ENCODE measurements around the gene FAM153A.
"Not testable (repeated sequence)": the region's sequence is repeated elsewhere in the genome, so short reads cannot be mapped to it uniquely, and the experiment has no call there.

The FAM153A gene

GRCh38 chr5:177782792-177783633 lies at the start of gene FAM153A:
TSS of gene FAM153A (minus strand) at chr5:177782899.
- DNase-seq (ENCODE audit: low read depth), result not testable (repeated sequence)

GRCh38 chr5:177832287-177832686 lies 49.6 kb upstream of the FAM153A start:
- DNase-seq (ENCODE audit: low read depth), result not testable (repeated sequence)

GRCh38 chr5:177826073-177826472 lies 43.4 kb upstream of the FAM153A start:
- DNase-seq (ENCODE audit: low read depth), result not testable (repeated sequence)

- not testable (repeated sequence) for DNase-seq (ENCODE audit: low read depth)
These were observed 42.1 kb upstream of the FAM153A start for GRCh38 chr5:177824776-177825175.

- DNase-seq (ENCODE audit: low read depth), result not testable (repeated sequence)
These were observed 39.8 kb upstream of the FAM153A start for GRCh38 chr5:177822489-177822888.

- not testable (repeated sequence) for DNase-seq (ENCODE audit: low read depth)
These were observed 37.0 kb upstream of the FAM153A start for GRCh38 chr5:177819664-177820063.

GRCh38 chr5:177812814-177813425 lies 30.2 kb upstream of the FAM153A start:
- not testable (repeated sequence) for DNase-seq (ENCODE audit: low read depth)

GRCh38 chr5:177812160-177812743 lies 29.6 kb upstream of the FAM153A start:
- DNase-seq (ENCODE audit: low read depth), result not testable (repeated sequence)

- DNase-seq (ENCODE audit: low read depth), result not testable (repeated sequence)
These were observed 26.7 kb upstream of the FAM153A start for GRCh38 chr5:177809209-177809913.

- not testable (repeated sequence) for DNase-seq (ENCODE audit: low read depth)
These were observed 25.7 kb upstream of the FAM153A start for GRCh38 chr5:177808420-177808819.

GRCh38 chr5:177807265-177807664 lies 24.6 kb upstream of the FAM153A start:
- not testable (repeated sequence) for DNase-seq (ENCODE audit: low read depth)

GRCh38 chr5:177801427-177801826 lies 18.7 kb upstream of the FAM153A start:
- DNase-seq (ENCODE audit: low read depth), result not testable (repeated sequence)

- not testable (repeated sequence) for DNase-seq (ENCODE audit: low read depth)
These were observed 15.6 kb upstream of the FAM153A start for GRCh38 chr5:177798237-177798840.

- not testable (repeated sequence) for DNase-seq (ENCODE audit: low read depth)
These were observed 10.6 kb upstream of the FAM153A start for GRCh38 chr5:177793272-177793671.

GRCh38 chr5:177791649-177792048 lies 8.9 kb upstream of the FAM153A start:
- not testable (repeated sequence) for DNase-seq (ENCODE audit: low read depth)

GRCh38 chr5:177782169-177782568 lies 530 bp downstream of the FAM153A start:
- not testable (repeated sequence) for DNase-seq (ENCODE audit: low read depth)

- not testable (repeated sequence) for DNase-seq (ENCODE audit: low read depth)
These were observed 11.5 kb downstream of the FAM153A start for GRCh38 chr5:177771206-177771605.

- not testable (repeated sequence) for DNase-seq (ENCODE audit: low read depth)
These were observed 12.1 kb downstream of the FAM153A start for GRCh38 chr5:177770646-177771045.

GRCh38 chr5:177763737-177764508 lies 18.8 kb downstream of the FAM153A start:
- DNase-seq (ENCODE audit: low read depth), result not testable (repeated sequence)

GRCh38 chr5:177760954-177761353 lies 21.7 kb downstream of the FAM153A start:
- DNase-seq (ENCODE audit: low read depth), result not testable (repeated sequence)

GRCh38 chr5:177747354-177747753 lies 35.3 kb downstream of the FAM153A start:
- not testable (repeated sequence) for DNase-seq (ENCODE audit: low read depth)
